A549 (cell line): ENCODE results near the gene CDKN1B. TPM values are rescaled to one million over a fixed set of nuclear protein-coding genes. Genes with fewer than 3 reads are reported as not detected.

ENCODE experiments used
- ATAC-seq, 2 experiments: fragments of 200-7000 bp in 1 of 2; fragments of >200 bp in 1 of 2; cut with Nextera tagmentation in 1 of 2; cut with Tn5 transposase in 1 of 2; 3 replicates each; pipeline versions ENCODE4 v1.8.0 to v1.9.1; 2018 to 2020; ENCODE audit warnings: mild to moderate bottlenecking in 1 of 2, moderate library complexity in 1 of 2
- CTCF ChIA-PET: fragments of 300-600 bp; sonication (Branson Sonifier 250); formaldehyde crosslinking; extraction: SDS; loops from one replicate; lab custom pipeline; 2021; ENCODE audit warnings: antibody characterized with exemption, inconsistent platforms; lab: Yijun Ruan, JAX
- POLR2A ChIA-PET: fragments of 350-600 bp; formaldehyde crosslinking; extraction: SDS; loops from one replicate; lab custom pipeline; 2021; ENCODE audit warnings: antibody characterized with exemption, inconsistent platforms; lab: Yijun Ruan, JAX
- DNase-seq, 2 experiments: peaks; one replicate each; pipeline versions ENCODE4 v3.0.0 to v3.0.0-alpha.2; 2011 to 2016; ENCODE audit warnings: low read depth in 1 of 2, low spot score in 1 of 2
- FAIRE-seq: peaks from 2 replicates; lab custom pipeline; 2011; peaks lifted over from hg19 to GRCh38; lab: Jason Lieb, UNC
- H3K27ac ChIP-seq, 2 experiments: fragments of >200 bp; sonication (Bioruptor Twin); formaldehyde crosslinking; 3 replicates each; pipeline ENCODE4 v1.5.1; 2016 to 2017
- H3K4me1 ChIP-seq: fragments of >200 bp; sonication (Bioruptor Twin); formaldehyde crosslinking; 3 replicates; pipeline ENCODE4 v1.6.1; 2016
- H3K4me2 ChIP-seq: fragments of >200 bp; sonication (Bioruptor Twin); formaldehyde crosslinking; 3 replicates; pipeline ENCODE4 v1.6.1; 2016
- H3K4me3 ChIP-seq: fragments of >200 bp; sonication (Bioruptor Twin); formaldehyde crosslinking; 3 replicates; pipeline ENCODE4 v1.5.1; 2016
- H3K9me3 ChIP-seq: fragments of >200 bp; sonication (Bioruptor Twin); formaldehyde crosslinking; 3 replicates; pipeline ENCODE4 v1.6.1; 2016
- CBX2 ChIP-seq: fragments of 200-600 bp; sonication (generic); IDR thresholded peaks from 2 replicates; pipeline ENCODE4 v1.6.1; 2016; ENCODE audit warnings: low read depth, mild to moderate bottlenecking, borderline replicate concordance
- CBX8 ChIP-seq: fragments of 200-600 bp; sonication (generic); IDR thresholded peaks from 2 replicates; pipeline ENCODE4 v1.6.1; 2016
- CHD4 ChIP-seq: fragments of 200-600 bp; sonication (generic); IDR thresholded peaks from 2 replicates; pipeline ENCODE4 v1.6.1; 2016; ENCODE audit warnings: antibody characterized with exemption, mild to moderate bottlenecking, borderline replicate concordance
- CTCF ChIP-seq: fragments of >200 bp; sonication (Bioruptor Twin); formaldehyde crosslinking; IDR thresholded peaks from 3 replicates; pipeline ENCODE4 v1.5.1; 2016
- EHF ChIP-seq: fragments of 250-450 bp; sonication (Bioruptor Pico); IDR thresholded peaks from 2 replicates; pipeline ENCODE4 v1.5.0; 2020; ENCODE audit warnings: mild to moderate bottlenecking
- EHMT2 ChIP-seq: fragments of 200-600 bp; sonication (generic); IDR thresholded peaks from 2 replicates; pipeline ENCODE4 v1.6.1; 2016; ENCODE audit warnings: antibody characterized with exemption, low read depth, mild to moderate bottlenecking, moderate library complexity
- FOXS1 ChIP-seq: fragments of 250-450 bp; sonication (Bioruptor Pico); IDR thresholded peaks from 2 replicates; pipeline ENCODE4 v1.5.0; 2020; ENCODE audit warnings: mild to moderate bottlenecking, moderate library complexity
- GATA3 ChIP-seq: IDR thresholded peaks from 2 replicates; pipeline ENCODE4 v1.6.1; 2012; ENCODE audit warnings: borderline replicate concordance
- HDAC2 ChIP-seq: fragments of 200-600 bp; sonication (generic); IDR thresholded peaks from 2 replicates; pipeline ENCODE4 v1.6.1; 2016
- HEYL ChIP-seq: fragments of 250-450 bp; sonication (Bioruptor Pico); IDR thresholded peaks from 2 replicates; pipeline ENCODE4 v1.8.0; 2021; ENCODE audit warnings: mild to moderate bottlenecking, moderate library complexity
- JUN ChIP-seq, 2 experiments: fragments of >200 bp; sonication (Bioruptor Twin); formaldehyde crosslinking; IDR thresholded peaks; 2 replicates in 1 of 2; 3 replicates in 1 of 2; pipeline ENCODE4 v1.6.1; 2016 to 2017
- JUNB ChIP-seq: fragments of >200 bp; sonication (Bioruptor Twin); formaldehyde crosslinking; IDR thresholded peaks from 2 replicates; pipeline ENCODE4 v1.6.1; 2016
- MAFK ChIP-seq: fragments of 450-650 bp; IDR thresholded peaks from 2 replicates; pipeline ENCODE4 v1.6.1; 2014; ENCODE audit not compliant: partially characterized antibody
- MAZ ChIP-seq: fragments of 150-350 bp; IDR thresholded peaks from 2 replicates; pipeline ENCODE4 v1.6.1; 2014; ENCODE audit warnings: antibody characterized with exemption, low read depth, low read length, borderline replicate concordance
- NPAS2 ChIP-seq: fragments of 250-450 bp; sonication (Bioruptor Pico); IDR thresholded peaks from 2 replicates; pipeline ENCODE4 v1.8.0; 2022; ENCODE audit warnings: mild to moderate bottlenecking, moderate library complexity, borderline replicate concordance
- RAD21 ChIP-seq, 2 experiments: fragments of >200 bp in 1 of 2; sonication (Bioruptor Twin) in 1 of 2; formaldehyde crosslinking in 1 of 2; IDR thresholded peaks in 1 of 2; conservative IDR thresholded peaks in 1 of 2; 2 replicates in 1 of 2; 3 replicates in 1 of 2; pipeline ENCODE4 v1.6.1; 2012 to 2018; ENCODE audit warnings: inconsistent platforms in 1 of 2
- RFX5 ChIP-seq: fragments of 450-650 bp; IDR thresholded peaks from 2 replicates; pipeline ENCODE4 v1.7.1; 2014; ENCODE audit warnings: antibody characterized with exemption, mild to moderate bottlenecking, moderate library complexity
- SREBF2 ChIP-seq: fragments of 450-650 bp; IDR thresholded peaks from 2 replicates; pipeline ENCODE4 v1.6.1; 2014; ENCODE audit warnings: mild to moderate bottlenecking, moderate library complexity
- WGBS: methylation state at CpG from one replicate; pipeline ENCODE4 v1.1.6; 2017; ENCODE audit errors: missing lambda C conversion rate; 5-methylcytosine and 5-hydroxymethylcytosine counted together
- polyA plus RNA-seq, 4 experiments: library from polyadenylated mRNA; depleted of rRNA in 3 of 4; stranded (reverse); fragments of >200 nt; fragmentation: RNase III in 1 of 4; extraction: RNeasy Plus Mini Kit Qiagen cat#74134 plus additional on column Dnase treatment in 1 of 4; gene quantifications; 2 replicates in 3 of 4; 3 replicates in 1 of 4; pipeline ENCODE4 v1.2.3, GENCODE V29; 2011 to 2017
- TF ChIP-seq, protein P1 (sequence below): fragments of 200-600 bp; sonication (generic); IDR thresholded peaks from 2 replicates; pipeline ENCODE4 v1.6.1; 2016; ENCODE audit warnings: antibody characterized with exemption, mild to moderate bottlenecking, moderate library complexity
- TF ChIP-seq, protein P2 (sequence below): fragments of 250-450 bp; sonication (Bioruptor Pico); IDR thresholded peaks from 2 replicates; pipeline ENCODE4 v1.5.0; 2020; ENCODE audit warnings: low read depth, mild to moderate bottlenecking, moderate library complexity

CDKN1B gene
- polyA plus RNA-seq, 2 of the 4 experiments (the other 2 are of a cell fraction), result 20.3 to 26.8 TPM

DNA sequence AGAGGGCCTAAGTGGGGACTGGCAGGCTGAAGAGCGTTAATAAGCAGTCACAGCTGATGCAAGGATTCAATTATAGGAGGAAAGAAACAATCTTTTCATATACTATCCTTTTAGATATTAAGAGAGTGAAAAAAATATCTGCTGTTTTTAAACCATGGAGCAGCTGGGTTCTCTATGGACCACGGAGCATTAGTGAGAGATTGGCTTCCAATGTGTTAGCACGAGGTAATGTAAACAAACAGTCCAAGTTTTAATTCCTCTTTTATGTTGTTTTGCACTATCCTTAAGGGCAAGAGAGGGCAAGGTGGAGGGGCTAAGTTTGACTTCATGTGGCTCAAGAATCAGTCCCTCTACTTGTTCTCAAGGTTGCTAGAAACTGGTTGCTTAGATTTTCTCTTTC is 30.9 kb downstream of the CDKN1B start:
- peaks cover 7% of the 10 kb centered on the region; the same call in 1 of the 3 replicates for H3K4me1 ChIP-seq
- no peak for TF ChIP-seq GATA3
- no peak for TF ChIP-seq HEYL (CRISPR knock-in tag)
- no peak for TF ChIP-seq SREBF2
- no peak for TF ChIP-seq CTCF
- no peak for TF ChIP-seq MAZ
- TF ChIP-seq EHF (CRISPR knock-in tag), result no peak
- TF ChIP-seq FOXS1 (CRISPR knock-in tag), result no peak
- no peak for TF ChIP-seq MAFK
- TF ChIP-seq, protein P1, sequence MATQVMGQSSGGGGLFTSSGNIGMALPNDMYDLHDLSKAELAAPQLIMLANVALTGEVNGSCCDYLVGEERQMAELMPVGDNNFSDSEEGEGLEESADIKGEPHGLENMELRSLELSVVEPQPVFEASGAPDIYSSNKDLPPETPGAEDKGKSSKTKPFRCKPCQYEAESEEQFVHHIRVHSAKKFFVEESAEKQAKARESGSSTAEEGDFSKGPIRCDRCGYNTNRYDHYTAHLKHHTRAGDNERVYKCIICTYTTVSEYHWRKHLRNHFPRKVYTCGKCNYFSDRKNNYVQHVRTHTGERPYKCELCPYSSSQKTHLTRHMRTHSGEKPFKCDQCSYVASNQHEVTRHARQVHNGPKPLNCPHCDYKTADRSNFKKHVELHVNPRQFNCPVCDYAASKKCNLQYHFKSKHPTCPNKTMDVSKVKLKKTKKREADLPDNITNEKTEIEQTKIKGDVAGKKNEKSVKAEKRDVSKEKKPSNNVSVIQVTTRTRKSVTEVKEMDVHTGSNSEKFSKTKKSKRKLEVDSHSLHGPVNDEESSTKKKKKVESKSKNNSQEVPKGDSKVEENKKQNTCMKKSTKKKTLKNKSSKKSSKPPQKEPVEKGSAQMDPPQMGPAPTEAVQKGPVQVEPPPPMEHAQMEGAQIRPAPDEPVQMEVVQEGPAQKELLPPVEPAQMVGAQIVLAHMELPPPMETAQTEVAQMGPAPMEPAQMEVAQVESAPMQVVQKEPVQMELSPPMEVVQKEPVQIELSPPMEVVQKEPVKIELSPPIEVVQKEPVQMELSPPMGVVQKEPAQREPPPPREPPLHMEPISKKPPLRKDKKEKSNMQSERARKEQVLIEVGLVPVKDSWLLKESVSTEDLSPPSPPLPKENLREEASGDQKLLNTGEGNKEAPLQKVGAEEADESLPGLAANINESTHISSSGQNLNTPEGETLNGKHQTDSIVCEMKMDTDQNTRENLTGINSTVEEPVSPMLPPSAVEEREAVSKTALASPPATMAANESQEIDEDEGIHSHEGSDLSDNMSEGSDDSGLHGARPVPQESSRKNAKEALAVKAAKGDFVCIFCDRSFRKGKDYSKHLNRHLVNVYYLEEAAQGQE, result no peak
- TF ChIP-seq JUNB, result no peak
- TF ChIP-seq NPAS2 (CRISPR knock-in tag), result no peak
- TF ChIP-seq RFX5, result no peak
- TF ChIP-seq JUN (IDR thresholded peaks at IDR 0.05), result no peak
- TF ChIP-seq CBX2, result no peak
- TF ChIP-seq RAD21 (conservative IDR thresholded peaks at IDR 0.05 in 1 of 2, IDR thresholded peaks at IDR 0.05 in 1 of 2), result no peak
- no peak for TF ChIP-seq CHD4
- TF ChIP-seq, protein P2, sequence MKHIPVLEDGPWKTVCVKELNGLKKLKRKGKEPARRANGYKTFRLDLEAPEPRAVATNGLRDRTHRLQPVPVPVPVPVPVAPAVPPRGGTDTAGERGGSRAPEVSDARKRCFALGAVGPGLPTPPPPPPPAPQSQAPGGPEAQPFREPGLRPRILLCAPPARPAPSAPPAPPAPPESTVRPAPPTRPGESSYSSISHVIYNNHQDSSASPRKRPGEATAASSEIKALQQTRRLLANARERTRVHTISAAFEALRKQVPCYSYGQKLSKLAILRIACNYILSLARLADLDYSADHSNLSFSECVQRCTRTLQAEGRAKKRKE (CRISPR knock-in tag), result no peak
- TF ChIP-seq EHMT2, result no peak
- no peak for TF ChIP-seq CBX8
- WGBS, result 61% methylated on average over 3 of the region's 3 CpGs
- POLR2A ChIA-PET, result no interaction called here
- FAIRE-seq, result no peak
- H3K9me3 ChIP-seq, result no peaks in the 10 kb centered on the region
- ATAC-seq, result no peak
- no peak overlapping the region for H3K4me3 ChIP-seq
- CTCF ChIA-PET, result interaction anchor here (0.6 to 5.3 kb wide), 3 partner anchors 11 to 797 kb away, joined by 3 to 32 read pairs (median 4); no protein-coding TSS in a partner anchor
- no peak overlapping the region for H3K4me2 ChIP-seq
- H3K27ac ChIP-seq, result no peak overlapping the region
- DNase-seq, result no peak

DNA sequence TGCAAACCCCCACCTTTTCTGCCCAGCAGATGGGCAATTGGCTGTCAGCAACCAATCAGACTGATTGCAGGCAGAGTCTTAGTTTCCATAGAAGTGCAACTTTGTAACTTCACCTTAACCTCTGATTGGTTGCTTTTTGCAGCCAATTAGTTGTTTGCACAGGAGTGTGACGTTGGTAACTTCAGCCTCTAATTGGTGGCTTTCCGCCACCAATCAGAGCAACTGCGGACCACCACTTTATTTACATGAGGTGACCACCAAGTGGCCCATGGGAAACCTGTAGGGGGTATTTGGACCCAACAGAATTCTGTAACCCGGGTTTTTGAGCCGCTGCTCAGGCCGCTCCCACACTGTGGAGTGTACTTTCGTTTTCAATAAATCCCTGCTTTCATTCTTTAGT is 32.3 kb downstream of the CDKN1B start:
- Histone ChIP-seq H3K9me3 (no peaks in the 10 kb centered on the region), H3K4me3 (no peak overlapping the region), H3K4me1 (peaks cover 7% of the 10 kb centered on the region; the same call in 1 of the 3 replicates), H3K4me2 (no peak overlapping the region), H3K27ac (no peak overlapping the region)
- ATAC-seq, result no peak
- CTCF ChIA-PET, result interaction anchor here (5.3 kb wide), 1 partner anchor 13 kb away, joined by 32 read pairs; no protein-coding TSS in a partner anchor
- DNase-seq, result peak in 1 of 2 experiments; percentile 9
- FAIRE-seq, result no peak
- POLR2A ChIA-PET, result no interaction called here
- no peak for TF ChIP-seq HDAC2
- WGBS, result 87% methylated on average over 7 of the region's 7 CpGs
